Measurements from ENCODE around the gene IFT88.

Gene IFT88

GRCh38 chr13:20647758-20648157 is 80.8 kb downstream of the IFT88 start:
- H3K9me3 ChIP-seq (ENCODE audit: insufficient read depth, low read depth, low read length) = no peaks in the 10 kb centered on the region

GRCh38 chr13:20652946-20653345 is 86.0 kb downstream of the IFT88 start:
- Histone ChIP-seq H3K27ac (ENCODE audit: low read length) (no peak overlapping the region), H3K9ac (ENCODE audit: low read depth, low read length) (no peak overlapping the region), H3K27me3 (ENCODE audit: insufficient read depth, low read length) (no peaks in the 10 kb centered on the region), H3K4me3 (ENCODE audit: low read length) (no peak overlapping the region), H3K9me3 (ENCODE audit: insufficient read depth, low read depth, low read length) (no peaks in the 10 kb centered on the region), H3K36me3 (ENCODE audit: insufficient read depth, low read depth, low read length) (no peaks in the 10 kb centered on the region), H3K4me1 (ENCODE audit: insufficient read depth, low read length) (no peaks in the 10 kb centered on the region)

More at GRCh38 chr13:20647758-20648157, 80.8 kb downstream of the IFT88 start:
- H3K4me1 ChIP-seq (ENCODE audit: insufficient read depth, low read length) = no peaks in the 10 kb centered on the region
- no peak overlapping the region for H3K4me3 ChIP-seq (ENCODE audit: low read length)
- H3K36me3 ChIP-seq (ENCODE audit: insufficient read depth, low read depth, low read length) = no peaks in the 10 kb centered on the region
- H3K27me3 ChIP-seq (ENCODE audit: insufficient read depth, low read length) = no peaks in the 10 kb centered on the region
- no peak overlapping the region for H3K27ac ChIP-seq (ENCODE audit: low read length)
- H3K9ac ChIP-seq (ENCODE audit: low read depth, low read length) = no peak overlapping the region

- Histone ChIP-seq H3K9ac (ENCODE audit: low read depth, low read length) (no peak overlapping the region), H3K27me3 (ENCODE audit: insufficient read depth, low read length) (no peaks in the 10 kb centered on the region), H3K27ac (ENCODE audit: low read length) (no peak overlapping the region), H3K36me3 (ENCODE audit: insufficient read depth, low read depth, low read length) (no peaks in the 10 kb centered on the region), H3K9me3 (ENCODE audit: insufficient read depth, low read depth, low read length) (no peaks in the 10 kb centered on the region), H3K4me1 (ENCODE audit: insufficient read depth, low read length) (no peaks in the 10 kb centered on the region), H3K4me3 (ENCODE audit: low read length) (no peak overlapping the region)
Observed at GRCh38 chr13:20654156-20654555, 87.2 kb downstream of the IFT88 start.

- Histone ChIP-seq H3K9ac (ENCODE audit: low read depth, low read length) (no peak overlapping the region), H3K9me3 (ENCODE audit: insufficient read depth, low read depth, low read length) (no peaks in the 10 kb centered on the region), H3K36me3 (ENCODE audit: insufficient read depth, low read depth, low read length) (no peaks in the 10 kb centered on the region), H3K4me1 (ENCODE audit: insufficient read depth, low read length) (no peaks in the 10 kb centered on the region), H3K27ac (ENCODE audit: low read length) (no peak overlapping the region), H3K27me3 (ENCODE audit: insufficient read depth, low read length) (no peaks in the 10 kb centered on the region), H3K4me3 (ENCODE audit: low read length) (no peak overlapping the region)
Observed at GRCh38 chr13:20658451-20659040, 91.6 kb downstream of the IFT88 start.

GRCh38 chr13:20664351-20664750 is 97.4 kb downstream of the IFT88 start:
- Histone ChIP-seq H3K9me3 (ENCODE audit: insufficient read depth, low read depth, low read length) (no peaks in the 10 kb centered on the region), H3K27me3 (ENCODE audit: insufficient read depth, low read length) (no peaks in the 10 kb centered on the region), H3K36me3 (ENCODE audit: insufficient read depth, low read depth, low read length) (no peaks in the 10 kb centered on the region), H3K4me3 (ENCODE audit: low read length) (no peak overlapping the region), H3K9ac (ENCODE audit: low read depth, low read length) (no peak overlapping the region), H3K4me1 (ENCODE audit: insufficient read depth, low read length) (no peaks in the 10 kb centered on the region), H3K27ac (ENCODE audit: low read length) (no peak overlapping the region)

GRCh38 chr13:20666948-20667347 is 100.0 kb downstream of the IFT88 start:
- H3K9me3 ChIP-seq (ENCODE audit: insufficient read depth, low read depth, low read length) = no peaks in the 10 kb centered on the region

GRCh38 chr13:20667857-20668437 is 101.0 kb downstream of the IFT88 start:
- Histone ChIP-seq H3K36me3 (ENCODE audit: insufficient read depth, low read depth, low read length) (no peaks in the 10 kb centered on the region), H3K4me3 (ENCODE audit: low read length) (no peak overlapping the region), H3K4me1 (ENCODE audit: insufficient read depth, low read length) (no peaks in the 10 kb centered on the region), H3K27me3 (ENCODE audit: insufficient read depth, low read length) (no peaks in the 10 kb centered on the region), H3K9ac (ENCODE audit: low read depth, low read length) (no peak overlapping the region), H3K9me3 (ENCODE audit: insufficient read depth, low read depth, low read length) (no peaks in the 10 kb centered on the region), H3K27ac (ENCODE audit: low read length) (no peak overlapping the region)

More at GRCh38 chr13:20666948-20667347, 100.0 kb downstream of the IFT88 start:
- Histone ChIP-seq H3K9ac (ENCODE audit: low read depth, low read length) (no peak overlapping the region), H3K36me3 (ENCODE audit: insufficient read depth, low read depth, low read length) (no peaks in the 10 kb centered on the region), H3K4me1 (ENCODE audit: insufficient read depth, low read length) (no peaks in the 10 kb centered on the region), H3K4me3 (ENCODE audit: low read length) (no peak overlapping the region), H3K27ac (ENCODE audit: low read length) (no peak overlapping the region), H3K27me3 (ENCODE audit: insufficient read depth, low read length) (no peaks in the 10 kb centered on the region)

GRCh38 chr13:20669162-20669561 is 102.2 kb downstream of the IFT88 start:
- Histone ChIP-seq H3K4me3 (ENCODE audit: low read length) (no peak overlapping the region), H3K36me3 (ENCODE audit: insufficient read depth, low read depth, low read length) (no peaks in the 10 kb centered on the region), H3K27me3 (ENCODE audit: insufficient read depth, low read length) (no peaks in the 10 kb centered on the region), H3K4me1 (ENCODE audit: insufficient read depth, low read length) (no peaks in the 10 kb centered on the region), H3K9me3 (ENCODE audit: insufficient read depth, low read depth, low read length) (no peaks in the 10 kb centered on the region), H3K9ac (ENCODE audit: low read depth, low read length) (no peak overlapping the region), H3K27ac (ENCODE audit: low read length) (no peak overlapping the region)

- Histone ChIP-seq H3K4me3 (ENCODE audit: low read length) (no peak overlapping the region), H3K4me1 (ENCODE audit: insufficient read depth, low read length) (no peaks in the 10 kb centered on the region), H3K36me3 (ENCODE audit: insufficient read depth, low read depth, low read length) (no peaks in the 10 kb centered on the region), H3K9ac (ENCODE audit: low read depth, low read length) (no peak overlapping the region), H3K27ac (ENCODE audit: low read length) (no peak overlapping the region), H3K27me3 (ENCODE audit: insufficient read depth, low read length) (no peaks in the 10 kb centered on the region), H3K9me3 (ENCODE audit: insufficient read depth, low read depth, low read length) (no peaks in the 10 kb centered on the region)
Observed at GRCh38 chr13:20671789-20672188, 104.8 kb downstream of the IFT88 start.

GRCh38 chr13:20672772-20673171 is 105.8 kb downstream of the IFT88 start:
- H3K27me3 ChIP-seq (ENCODE audit: insufficient read depth, low read length) = no peaks in the 10 kb centered on the region
- H3K4me1 ChIP-seq (ENCODE audit: insufficient read depth, low read length) = no peaks in the 10 kb centered on the region
- H3K27ac ChIP-seq (ENCODE audit: low read length) = no peak overlapping the region
- no peaks in the 10 kb centered on the region for H3K9me3 ChIP-seq (ENCODE audit: insufficient read depth, low read depth, low read length)
- H3K36me3 ChIP-seq (ENCODE audit: insufficient read depth, low read depth, low read length) = no peaks in the 10 kb centered on the region
- no peak overlapping the region for H3K4me3 ChIP-seq (ENCODE audit: low read length)
- no peak overlapping the region for H3K9ac ChIP-seq (ENCODE audit: low read depth, low read length)

- Histone ChIP-seq H3K4me3 (ENCODE audit: low read length) (no peak overlapping the region), H3K9ac (ENCODE audit: low read depth, low read length) (no peak overlapping the region), H3K9me3 (ENCODE audit: insufficient read depth, low read depth, low read length) (no peaks in the 10 kb centered on the region), H3K4me1 (ENCODE audit: insufficient read depth, low read length) (no peaks in the 10 kb centered on the region), H3K36me3 (ENCODE audit: insufficient read depth, low read depth, low read length) (no peaks in the 10 kb centered on the region), H3K27me3 (ENCODE audit: insufficient read depth, low read length) (no peaks in the 10 kb centered on the region), H3K27ac (ENCODE audit: low read length) (no peak overlapping the region)
Observed at GRCh38 chr13:20673715-20674114, 106.8 kb downstream of the IFT88 start.

- Histone ChIP-seq H3K4me1 (ENCODE audit: insufficient read depth, low read length) (no peaks in the 10 kb centered on the region), H3K4me3 (ENCODE audit: low read length) (no peak overlapping the region), H3K9me3 (ENCODE audit: insufficient read depth, low read depth, low read length) (no peaks in the 10 kb centered on the region), H3K36me3 (ENCODE audit: insufficient read depth, low read depth, low read length) (no peaks in the 10 kb centered on the region), H3K9ac (ENCODE audit: low read depth, low read length) (no peak overlapping the region), H3K27me3 (ENCODE audit: insufficient read depth, low read length) (no peaks in the 10 kb centered on the region), H3K27ac (ENCODE audit: low read length) (no peak overlapping the region)
Observed at GRCh38 chr13:20676213-20676612, 109.3 kb downstream of the IFT88 start.

Data from iPS-20b (cell line).